ENCODE results near the gene APOBEC3G.

GRCh38 chr22:39129081-39129480 lies 52.0 kb downstream of the APOBEC3G start:
- TF ChIP-seq CTCF (IDR thresholded peaks at IDR 0.05; ENCODE audit: borderline replicate concordance, extremely low read depth, low read length, poor library complexity, severe bottlenecking) (no peak), EZH2 (IDR thresholded peaks at IDR 0.05; ENCODE audit: borderline replicate concordance, low read depth, low read length, severe bottlenecking) (no peak)
